ENCODE results near the gene MTHFR. TPM values are rescaled to one million over a fixed set of nuclear protein-coding genes. Genes with fewer than 3 reads are reported as not detected.

The MTHFR gene
- total RNA-seq, 1 experiment from 2014 or later = 6.3 TPM

- peaks cover 33% of the 10 kb centered on the region for H3K4me1 ChIP-seq (replicated peaks)
- no peaks in the 10 kb centered on the region for H3K27me3 ChIP-seq (replicated peaks)
- H3K4me3 ChIP-seq = no peak overlapping the region
- no peaks in the 10 kb centered on the region for H3K36me3 ChIP-seq
- H3K27ac ChIP-seq = no peak overlapping the region
- peak in 1 of 2 experiments; percentile 25 for DNase-seq (ENCODE audit: low read depth in 1 of 2, low spot score in 2 of 2)
- H3K9me3 ChIP-seq (replicated peaks) = 0 out of 2 replicates have a peak, but pooled peaks cover 2% of the 10 kb centered on the region
Observed at GRCh38 chr1:11787251-11787803, 18.4 kb downstream of the MTHFR start.

GRCh38 chr1:11786168-11786567, 19.6 kb downstream of the MTHFR start:
- peaks cover 30% of the 10 kb centered on the region for H3K4me1 ChIP-seq (replicated peaks)
- no peaks in the 10 kb centered on the region for H3K27me3 ChIP-seq (replicated peaks)
- no peaks in the 10 kb centered on the region for H3K36me3 ChIP-seq
- H3K4me3 ChIP-seq = no peak overlapping the region
- no peak for DNase-seq (ENCODE audit: low read depth in 1 of 2, low spot score in 2 of 2)
- 0 out of 2 replicates have a peak, but pooled peaks cover 2% of the 10 kb centered on the region for H3K9me3 ChIP-seq (replicated peaks)
- no peak overlapping the region for H3K27ac ChIP-seq

- Histone ChIP-seq H3K4me1 (replicated peaks) (peaks cover 20% of the 10 kb centered on the region), H3K9me3 (replicated peaks) (0 out of 2 replicates have a peak, but pooled peaks cover 2% of the 10 kb centered on the region), H3K4me3 (no peak overlapping the region), H3K36me3 (no peaks in the 10 kb centered on the region), H3K27ac (no peak overlapping the region), H3K27me3 (replicated peaks) (no peaks in the 10 kb centered on the region)
- peak; percentile 51 to 62 for DNase-seq (ENCODE audit: low read depth in 1 of 2, low spot score in 2 of 2)
Observed at GRCh38 chr1:11784993-11785769, 20.6 kb downstream of the MTHFR start.

GRCh38 chr1:11784256-11784992, 21.3 kb downstream of the MTHFR start:
- no peak overlapping the region for H3K4me3 ChIP-seq
- peaks cover 19% of the 10 kb centered on the region for H3K4me1 ChIP-seq (replicated peaks)
- H3K36me3 ChIP-seq = no peaks in the 10 kb centered on the region
- no peaks in the 10 kb centered on the region for H3K27me3 ChIP-seq (replicated peaks)
- 0 out of 2 replicates have a peak, but pooled peaks cover 2% of the 10 kb centered on the region for H3K9me3 ChIP-seq (replicated peaks)
- no peak for DNase-seq (ENCODE audit: low read depth in 1 of 2, low spot score in 2 of 2)
- H3K27ac ChIP-seq = no peak overlapping the region

- no peak for DNase-seq (ENCODE audit: low read depth in 1 of 2, low spot score in 2 of 2)
- H3K9me3 ChIP-seq (replicated peaks) = 0 out of 2 replicates have a peak, but pooled peaks cover 2% of the 10 kb centered on the region
- H3K27ac ChIP-seq = no peak overlapping the region
Observed at GRCh38 chr1:11783556-11783955, 22.2 kb downstream of the MTHFR start.

GRCh38 chr1:11782127-11782708, 23.5 kb downstream of the MTHFR start:
- Histone ChIP-seq H3K4me3 (no peak overlapping the region), H3K27ac (no peak overlapping the region), H3K36me3 (no peaks in the 10 kb centered on the region), H3K27me3 (replicated peaks) (no peaks in the 10 kb centered on the region), H3K9me3 (replicated peaks) (0 out of 2 replicates have a peak, but pooled peaks cover 2% of the 10 kb centered on the region), H3K4me1 (replicated peaks) (peaks cover 11% of the 10 kb centered on the region)
- DNase-seq (ENCODE audit: low read depth in 1 of 2, low spot score in 2 of 2) = no peak

More at GRCh38 chr1:11783556-11783955, 22.2 kb downstream of the MTHFR start:
- no peaks in the 10 kb centered on the region for H3K27me3 ChIP-seq (replicated peaks)
- peaks cover 19% of the 10 kb centered on the region for H3K4me1 ChIP-seq (replicated peaks)
- H3K36me3 ChIP-seq = no peaks in the 10 kb centered on the region
- no peak overlapping the region for H3K4me3 ChIP-seq

GRCh38 chr1:11781297-11781696, 24.5 kb downstream of the MTHFR start:
- Histone ChIP-seq H3K4me3 (no peak overlapping the region), H3K27ac (no peak overlapping the region), H3K36me3 (no peaks in the 10 kb centered on the region), H3K4me1 (replicated peaks) (peaks cover 9% of the 10 kb centered on the region), H3K27me3 (replicated peaks) (no peaks in the 10 kb centered on the region), H3K9me3 (replicated peaks) (0 out of 2 replicates have a peak, but pooled peaks cover 2% of the 10 kb centered on the region)
- no peak for DNase-seq (ENCODE audit: low read depth in 1 of 2, low spot score in 2 of 2)

- Histone ChIP-seq H3K27ac (no peak overlapping the region), H3K9me3 (replicated peaks) (0 out of 2 replicates have a peak, but pooled peaks cover 2% of the 10 kb centered on the region), H3K4me1 (replicated peaks) (peaks cover 9% of the 10 kb centered on the region), H3K27me3 (replicated peaks) (no peaks in the 10 kb centered on the region), H3K4me3 (no peak overlapping the region), H3K36me3 (no peaks in the 10 kb centered on the region)
- DNase-seq (ENCODE audit: low read depth in 1 of 2, low spot score in 2 of 2) = no peak
Observed at GRCh38 chr1:11780380-11781147, 25.2 kb downstream of the MTHFR start.

GRCh38 chr1:11779715-11780379, 25.9 kb downstream of the MTHFR start:
- Histone ChIP-seq H3K9me3 (replicated peaks) (no peaks in the 10 kb centered on the region), H3K36me3 (no peaks in the 10 kb centered on the region), H3K4me3 (no peak overlapping the region), H3K4me1 (replicated peaks) (peaks cover 2% of the 10 kb centered on the region), H3K27me3 (replicated peaks) (no peaks in the 10 kb centered on the region), H3K27ac (no peak overlapping the region)
- no peak for DNase-seq (ENCODE audit: low read depth in 1 of 2, low spot score in 2 of 2)

- Histone ChIP-seq H3K36me3 (no peaks in the 10 kb centered on the region), H3K4me3 (no peak overlapping the region), H3K27me3 (replicated peaks) (0 out of 2 replicates have a peak, but pooled peaks cover 4% of the 10 kb centered on the region), H3K4me1 (replicated peaks) (no peaks in the 10 kb centered on the region), H3K27ac (no peak overlapping the region), H3K9me3 (replicated peaks) (no peaks in the 10 kb centered on the region)
- no peak for DNase-seq (ENCODE audit: low read depth in 1 of 2, low spot score in 2 of 2)
Observed at GRCh38 chr1:11778844-11779623, 26.7 kb downstream of the MTHFR start.

GRCh38 chr1:11778336-11778735, 27.4 kb downstream of the MTHFR start:
- no peaks in the 10 kb centered on the region for H3K9me3 ChIP-seq (replicated peaks)
- no peak overlapping the region for H3K27ac ChIP-seq
- 0 out of 2 replicates have a peak, but pooled peaks cover 6% of the 10 kb centered on the region for H3K27me3 ChIP-seq (replicated peaks)

More at GRCh38 chr1:11778336-11778735, 27.4 kb downstream of the MTHFR start:
- no peaks in the 10 kb centered on the region for H3K36me3 ChIP-seq
- DNase-seq (ENCODE audit: low read depth in 1 of 2, low spot score in 2 of 2) = no peak
- no peak overlapping the region for H3K4me3 ChIP-seq
- no peaks in the 10 kb centered on the region for H3K4me1 ChIP-seq (replicated peaks)
